ENCODE results near the gene PRKACA.

GRCh38 chr19:14055396-14055795 is 62.2 kb downstream of the PRKACA start:
- no peak for TF ChIP-seq POLR2AphosphoS5 (IDR thresholded peaks at IDR 0.05; ENCODE audit: borderline replicate concordance, low read depth, low read length)
- TF ChIP-seq EZH2 (IDR thresholded peaks at IDR 0.05) = no peak
